Stimulated activated CD4-positive, alpha-beta T cell treated with anti-CD3 and anti-CD28 coated beads, Interleukin-1b, Interleukin-23, amount 100 ng/mL, for 1 hour (primary cell): ENCODE data around the gene CDCA5.
A peak's percentile ranks its signal among the peaks of the same experiment; 100 is the strongest.
"Not testable (repeated sequence)": the region's sequence is repeated elsewhere in the genome, so short reads cannot be mapped to it uniquely, and the experiment has no call there.

Experiments
- DNase-seq, 2 donors: peaks; one replicate each; pipeline ENCODE4 v3.0.0-alpha.2; 2020; ENCODE audit warnings: low read depth in 2 of 2

CDCA5 gene

GRCh38 chr11:65118891-65119669 is 35.2 kb upstream of the CDCA5 start:
- DNase-seq, result not testable (repeated sequence)

DNA sequence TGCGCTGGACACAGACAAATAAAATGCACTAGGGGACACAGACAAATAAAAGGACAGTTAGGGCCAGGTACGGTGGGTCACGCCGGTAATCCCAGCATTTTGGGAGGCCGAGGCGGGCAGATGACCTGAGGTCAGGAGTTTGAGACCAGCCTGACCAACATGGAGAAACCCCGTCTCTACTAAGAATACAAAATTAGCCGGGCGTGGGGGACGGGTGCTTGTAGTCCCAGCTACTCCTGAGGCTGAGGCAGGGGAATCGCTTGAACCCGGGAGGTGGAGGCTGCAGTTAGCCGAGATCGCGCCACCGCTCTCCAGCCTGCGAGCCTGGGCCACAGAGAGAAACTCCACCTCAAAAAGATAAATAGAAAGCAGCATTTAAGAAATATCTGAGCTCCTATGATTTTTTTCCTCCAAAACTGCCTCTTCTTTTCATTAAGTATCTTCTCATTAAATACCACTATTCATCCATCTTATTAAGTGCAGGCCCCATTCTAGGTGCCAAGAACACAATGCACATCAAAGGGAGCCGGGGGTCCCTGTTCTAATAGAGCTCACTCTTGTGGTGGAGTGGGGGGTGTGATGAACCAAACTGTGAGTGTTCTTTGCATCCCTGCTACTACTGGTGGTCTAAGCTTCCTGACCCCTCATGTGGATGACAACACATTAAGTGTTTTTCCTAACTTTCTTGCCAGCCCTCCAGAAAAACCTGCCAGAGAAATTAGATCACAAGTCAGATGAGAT is 34.4 kb upstream of the CDCA5 start:
- no peak for DNase-seq

- peak; percentile 99 to 100 for DNase-seq
Observed at GRCh38 chr11:65117206-65118096, 33.6 kb upstream of the CDCA5 start, which contains the start of gene ZNHIT2. Gene ZNHIT2 (minus strand): TSS chr11:65117701. CDS start chr11:65117653, 48 bp downstream.

- DNase-seq, result no peak
Observed at GRCh38 chr11:65116370-65117205, 32.7 kb upstream of the CDCA5 start.

DNA sequence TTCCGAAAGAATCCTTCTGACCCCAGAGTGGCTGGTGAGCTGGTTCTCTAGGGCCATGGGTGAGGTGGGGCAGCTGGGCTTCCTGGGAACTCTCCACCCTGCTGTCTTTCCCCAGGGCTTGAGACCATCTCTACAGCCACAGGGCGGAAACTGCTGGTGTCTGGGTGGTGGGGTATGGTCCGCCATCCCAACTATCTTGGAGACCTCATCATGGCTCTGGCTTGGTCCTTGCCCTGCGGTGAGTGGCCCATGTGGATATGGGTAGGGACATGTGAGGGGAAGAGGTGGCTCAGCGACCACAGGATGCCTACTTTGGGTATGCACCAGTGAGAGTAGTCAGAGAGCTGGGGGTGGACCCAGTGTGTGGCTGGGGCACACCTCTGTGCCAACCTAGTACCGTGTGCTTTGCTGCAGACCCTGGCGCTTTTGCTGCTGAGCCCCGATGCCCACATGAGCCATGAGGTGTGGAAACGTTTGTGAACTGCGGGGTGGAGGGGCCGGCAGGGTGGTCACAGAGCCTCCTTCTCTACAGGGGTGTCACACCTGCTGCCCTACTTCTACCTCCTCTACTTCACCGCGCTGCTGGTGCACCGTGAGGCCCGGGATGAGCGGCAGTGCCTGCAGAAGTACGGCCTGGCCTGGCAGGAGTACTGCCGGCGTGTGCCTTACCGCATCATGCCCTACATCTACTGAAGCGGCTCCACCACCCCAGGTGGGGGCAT is 31.7 kb upstream of the CDCA5 start:
- DNase-seq, result no peak

DNA sequence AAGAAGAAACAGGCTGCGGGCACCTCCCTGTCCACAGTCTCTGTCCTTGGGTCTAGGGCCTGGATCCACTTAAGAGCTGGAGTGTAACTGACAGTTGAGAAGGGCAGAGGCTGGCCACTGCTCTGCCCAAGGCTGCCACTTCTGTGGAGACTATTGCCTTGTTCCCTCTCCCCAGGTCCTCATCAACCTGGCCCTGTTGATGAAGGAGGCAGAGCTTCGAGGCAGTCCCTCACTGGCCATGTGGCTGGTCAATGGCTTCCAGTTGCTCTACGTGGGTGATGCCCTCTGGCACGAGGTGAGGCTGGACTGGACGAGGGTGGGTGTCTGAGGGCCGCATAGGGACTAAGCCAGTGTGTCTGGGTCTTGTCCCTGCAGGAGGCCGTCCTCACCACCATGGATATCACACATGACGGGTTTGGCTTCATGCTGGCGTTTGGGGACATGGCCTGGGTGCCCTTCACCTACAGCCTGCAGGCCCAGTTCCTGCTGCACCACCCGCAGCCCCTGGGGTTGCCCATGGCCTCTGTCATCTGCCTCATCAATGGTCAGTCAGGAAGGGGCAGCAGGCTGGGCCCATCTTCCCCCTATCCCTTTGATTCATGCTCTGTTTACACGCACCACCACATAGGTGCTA is 30.8 kb upstream of the CDCA5 start:
- no peak for DNase-seq

DNA sequence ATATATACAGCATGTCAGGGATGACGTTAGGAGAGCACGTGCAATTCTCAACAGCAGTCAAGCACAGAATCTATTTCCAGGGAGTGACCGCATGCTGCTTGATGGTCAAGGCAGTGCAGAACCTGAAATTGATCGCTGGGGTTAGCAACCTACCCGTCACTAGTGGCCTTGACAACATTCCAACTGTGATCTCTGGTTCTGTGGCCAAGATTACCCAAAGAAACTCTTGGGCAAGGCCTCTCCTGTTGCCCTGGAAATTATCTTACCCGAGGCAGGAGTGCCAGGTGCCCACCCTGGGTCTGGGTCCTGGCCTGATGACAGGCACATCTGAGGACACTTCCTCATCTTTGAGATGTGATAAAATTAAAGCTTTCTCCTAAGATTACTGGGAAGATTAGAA is 30.0 kb upstream of the CDCA5 start:
- no peak for DNase-seq

- DNase-seq, result no peak
Observed at GRCh38 chr11:65113361-65113756, 29.5 kb upstream of the CDCA5 start.

DNA sequence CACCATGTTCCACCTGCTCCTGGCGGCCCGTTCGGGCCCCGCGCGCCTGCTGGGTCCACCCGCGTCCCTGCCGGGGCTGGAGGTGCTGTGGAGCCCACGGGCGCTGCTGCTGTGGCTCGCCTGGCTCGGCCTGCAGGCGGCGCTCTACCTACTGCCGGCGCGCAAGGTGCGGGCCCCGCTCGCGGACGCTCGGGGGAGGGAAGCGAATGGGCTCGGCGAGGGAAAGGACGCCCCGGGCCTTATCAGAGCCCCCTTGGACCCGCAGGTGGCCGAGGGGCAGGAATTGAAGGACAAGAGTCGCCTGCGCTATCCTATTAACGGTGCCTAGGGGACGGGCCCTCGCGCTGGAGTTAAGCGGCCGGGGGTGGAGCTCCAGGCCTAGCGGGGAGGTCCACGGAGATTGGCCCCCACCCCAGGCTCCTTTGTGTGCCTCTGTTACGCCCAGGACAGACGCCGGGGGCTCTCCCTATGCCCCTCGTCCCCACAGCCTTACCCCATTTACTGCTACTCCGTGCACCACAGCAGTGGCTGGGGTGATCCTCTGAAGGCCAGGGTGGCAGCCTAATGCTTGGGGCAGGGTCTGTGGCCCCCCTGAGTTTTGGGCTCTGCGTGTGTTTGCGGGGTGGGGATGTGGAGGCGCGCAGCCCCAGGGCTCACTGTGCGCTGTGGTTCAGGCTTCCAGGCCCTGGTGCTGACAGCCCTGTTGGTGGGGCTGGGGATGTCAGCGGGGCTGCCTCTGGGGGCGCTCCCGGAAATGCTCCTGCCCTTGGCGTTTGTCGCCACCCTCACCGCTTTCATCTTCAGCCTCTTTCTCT is 28.9 kb upstream of the CDCA5 start:
- peak; percentile 51 to 62 for DNase-seq

GRCh38 chr11:65111744-65112545 is 28.1 kb upstream of the CDCA5 start, which contains the start of gene TM7SF2:
Gene TM7SF2 (plus strand): TSS chr11:65111872. CDS start chr11:65112016, 144 bp downstream.
- DNase-seq, result peak; percentile 84 to 90

DNA sequence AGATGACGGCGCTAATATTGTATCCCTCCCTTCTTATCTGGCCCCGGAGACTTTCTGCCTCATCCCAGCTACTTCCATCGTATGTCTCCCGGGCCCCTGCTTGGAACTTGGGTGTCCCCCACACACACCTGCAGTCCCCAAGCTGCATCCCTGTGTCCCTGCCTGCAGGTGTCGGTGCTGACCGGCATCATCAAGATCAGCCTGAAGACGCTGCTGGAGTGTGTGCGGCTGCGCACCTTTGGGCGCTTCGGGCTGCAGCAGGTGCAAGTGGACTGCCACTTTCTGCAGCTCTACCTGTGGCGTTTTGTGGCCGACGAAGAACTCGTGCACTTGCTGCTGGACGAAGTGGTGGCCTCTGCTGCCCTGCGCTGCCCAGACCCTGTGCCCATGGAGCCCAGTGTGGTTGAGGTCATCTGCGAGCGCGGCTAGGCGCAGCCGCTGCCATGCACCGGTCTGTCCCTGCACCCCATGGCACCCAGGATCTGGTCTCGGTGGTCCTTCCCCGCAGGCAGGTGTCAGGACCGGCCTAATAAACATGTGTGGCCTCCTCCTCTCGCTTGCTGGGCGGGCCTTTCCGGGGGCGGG is 27.4 kb upstream of the CDCA5 start:
- no peak for DNase-seq

DNA sequence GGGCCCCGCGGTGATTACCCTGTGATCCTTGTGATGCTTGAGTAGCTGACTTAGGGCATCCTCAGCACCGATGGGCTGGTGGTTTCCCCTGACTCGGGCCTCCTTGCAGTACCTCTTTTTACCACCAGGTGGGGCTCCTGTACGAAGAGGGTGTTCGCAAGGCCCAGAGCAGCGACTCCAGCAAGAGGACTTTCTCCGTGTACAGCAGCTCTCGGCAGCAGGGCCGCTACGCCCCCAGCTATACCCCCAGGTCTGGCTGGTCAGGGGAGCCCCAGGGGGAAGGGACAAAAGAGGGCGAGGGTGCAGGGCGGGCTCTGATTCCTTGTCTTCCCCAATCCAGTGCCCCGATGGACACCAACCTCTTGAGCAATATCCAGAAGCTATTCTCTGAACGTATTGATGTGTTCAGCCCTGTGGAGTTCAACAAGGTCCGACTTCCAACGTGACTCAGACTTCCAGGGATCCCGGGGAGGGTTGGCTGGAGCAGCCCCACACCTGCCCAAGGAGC is 26.6 kb upstream of the CDCA5 start:
- DNase-seq, result peak; percentile 91 to 99

DNA sequence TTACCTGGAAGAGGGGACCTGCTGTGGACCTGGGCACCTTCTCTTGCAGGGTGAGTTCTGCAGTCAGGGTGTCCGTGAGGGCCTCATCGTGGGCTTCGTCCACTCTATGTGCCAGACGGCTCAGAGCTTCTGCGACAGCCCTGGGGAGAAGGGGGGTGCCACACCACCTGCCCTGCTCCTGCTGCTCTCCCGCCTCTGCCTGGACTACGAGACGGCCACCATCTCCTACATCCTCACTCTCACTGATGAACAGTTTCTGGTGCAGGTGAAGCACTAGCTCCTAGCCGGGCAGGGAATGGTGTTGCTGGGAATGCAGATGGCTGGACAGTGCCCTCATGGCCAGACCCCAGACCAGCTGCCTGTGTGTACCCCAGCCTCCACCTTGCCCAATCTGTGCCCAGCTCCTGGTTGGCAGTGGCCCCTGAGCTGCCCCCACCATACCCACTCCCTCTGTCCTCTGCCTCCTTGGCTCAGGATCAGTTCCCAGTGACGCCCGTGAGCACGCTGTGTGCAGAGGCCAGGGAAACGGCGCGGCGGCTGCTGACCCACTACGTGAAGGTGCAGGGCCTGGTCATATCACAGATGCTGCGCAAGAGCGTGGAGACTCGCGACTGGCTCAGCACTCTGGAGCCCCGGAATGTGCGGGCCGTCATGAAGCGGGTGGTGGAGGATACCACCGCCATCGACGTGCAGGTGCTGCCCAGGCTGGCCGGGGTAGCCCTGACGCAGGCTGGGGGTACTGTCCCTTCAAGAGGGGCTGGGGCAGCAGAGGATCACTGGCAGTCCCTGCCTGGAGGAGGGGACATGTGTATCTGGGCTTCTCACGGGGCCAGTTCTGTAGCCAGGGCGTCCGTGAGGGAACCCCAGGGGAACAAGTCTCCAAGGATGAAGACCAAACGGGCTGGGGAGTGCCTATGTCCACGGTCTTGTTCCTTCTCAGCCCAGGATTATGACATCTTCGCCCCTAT is 25.7 kb upstream of the CDCA5 start:
- DNase-seq, result no peak

DNA sequence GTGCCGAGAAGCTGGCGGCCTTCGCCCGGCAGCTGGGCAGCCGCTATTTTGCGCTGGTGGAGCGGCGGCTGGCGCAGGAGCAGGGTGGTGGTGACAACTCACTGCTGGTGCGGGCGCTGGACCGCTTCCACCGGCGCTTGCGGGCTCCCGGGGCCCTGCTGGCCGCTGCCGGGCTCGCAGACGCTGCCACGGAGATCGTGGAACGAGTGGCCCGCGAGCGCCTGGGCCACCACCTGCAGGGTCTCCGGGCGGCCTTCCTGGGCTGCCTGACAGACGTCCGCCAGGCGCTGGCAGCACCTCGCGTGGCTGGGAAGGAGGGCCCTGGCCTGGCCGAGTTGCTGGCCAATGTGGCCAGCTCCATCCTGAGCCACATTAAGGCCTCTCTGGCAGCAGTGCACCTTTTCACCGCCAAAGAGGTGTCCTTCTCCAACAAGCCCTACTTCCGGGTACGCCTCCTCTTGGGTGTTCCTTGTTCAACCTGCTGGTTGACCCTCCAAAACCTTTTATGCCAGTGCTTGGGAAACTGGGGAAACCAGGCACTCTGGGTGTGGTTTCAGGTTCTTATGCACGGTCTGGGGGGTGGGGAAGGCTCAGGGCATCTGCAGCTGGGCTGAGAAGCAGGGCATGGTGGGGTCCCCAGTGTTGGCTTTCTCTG is 24.8 kb upstream of the CDCA5 start:
- DNase-seq, result no peak

DNA sequence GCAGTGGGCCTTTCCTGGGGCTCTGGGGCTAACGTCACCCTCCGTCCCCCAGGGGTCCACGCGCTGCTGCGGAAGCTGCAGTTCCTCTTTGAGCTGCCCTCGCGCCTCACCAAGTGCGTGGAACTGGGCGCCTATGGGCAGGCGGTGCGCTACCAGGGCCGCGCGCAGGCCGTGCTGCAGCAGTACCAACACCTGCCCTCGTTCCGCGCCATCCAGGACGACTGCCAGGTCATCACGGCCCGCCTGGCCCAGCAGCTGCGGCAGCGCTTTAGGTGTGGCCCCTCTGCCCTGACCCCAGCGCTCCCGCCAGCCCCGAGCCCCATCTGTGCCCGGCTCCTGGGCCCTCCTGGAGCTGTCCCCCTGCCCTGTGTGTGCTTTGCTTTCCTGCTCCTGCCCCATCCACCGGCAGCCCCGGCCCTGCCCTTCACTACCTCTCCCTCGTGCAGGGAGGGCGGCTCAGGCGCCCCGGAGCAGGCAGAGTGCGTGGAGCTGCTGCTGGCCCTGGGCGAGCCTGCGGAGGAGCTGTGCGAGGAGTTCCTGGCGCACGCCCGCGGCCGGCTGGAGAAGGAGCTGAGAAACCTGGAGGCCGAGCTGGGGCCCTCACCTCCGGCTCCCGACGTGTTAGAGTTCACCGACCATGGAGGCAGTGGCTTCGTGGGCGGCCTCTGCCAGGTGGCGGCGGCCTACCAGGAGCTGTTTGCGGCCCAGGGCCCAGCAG is 24.1 kb upstream of the CDCA5 start:
- no peak for DNase-seq
